IPS-15b (cell line): ENCODE data around the gene PIGR.

ENCODE experiments used
- H3K27me3 ChIP-seq: one replicate; pipeline ENCODE4 v1.6.1; 2013; ENCODE audit warnings: low read length; ENCODE audit not compliant: control insufficient read depth, insufficient read depth
- H3K36me3 ChIP-seq: one replicate; pipeline ENCODE4 v1.6.1; 2013; ENCODE audit warnings: low read length; ENCODE audit not compliant: control insufficient read depth, insufficient read depth
- H3K4me1 ChIP-seq: one replicate; pipeline ENCODE4 v1.6.1; 2013; ENCODE audit warnings: mild to moderate bottlenecking, low read length; ENCODE audit not compliant: control insufficient read depth, insufficient read depth
- H3K4me3 ChIP-seq: one replicate; pipeline ENCODE4 v1.5.1; 2013; ENCODE audit warnings: low read depth, low read length
- H3K9ac ChIP-seq: one replicate; pipeline ENCODE4 v1.6.1; 2013; ENCODE audit warnings: low read depth, mild to moderate bottlenecking, low read length
- H3K9me3 ChIP-seq: one replicate; pipeline ENCODE4 v1.6.1; 2013; ENCODE audit warnings: mild to moderate bottlenecking, low read length; ENCODE audit not compliant: control insufficient read depth, insufficient read depth

The PIGR gene

GRCh38 chr1:206892351-206892984, 53.8 kb downstream of the PIGR start:
- Histone ChIP-seq H3K4me1 (peaks cover 8% of the 10 kb centered on the region), H3K9ac (no peak overlapping the region), H3K36me3 (no peaks in the 10 kb centered on the region), H3K9me3 (no peaks in the 10 kb centered on the region), H3K27me3 (no peaks in the 10 kb centered on the region), H3K4me3 (no peak overlapping the region)

GRCh38 chr1:206891412-206891811, 54.9 kb downstream of the PIGR start:
- H3K27me3 ChIP-seq: no peaks in the 10 kb centered on the region
- no peaks in the 10 kb centered on the region for H3K9me3 ChIP-seq
- H3K36me3 ChIP-seq: no peaks in the 10 kb centered on the region
- no peak overlapping the region for H3K4me3 ChIP-seq
- no peak overlapping the region for H3K9ac ChIP-seq
- peaks cover 8% of the 10 kb centered on the region for H3K4me1 ChIP-seq

GRCh38 chr1:206890125-206891060, 55.9 kb downstream of the PIGR start:
- H3K9me3 ChIP-seq: no peaks in the 10 kb centered on the region
- H3K9ac ChIP-seq: no peak overlapping the region
- H3K27me3 ChIP-seq: no peaks in the 10 kb centered on the region
- no peaks in the 10 kb centered on the region for H3K36me3 ChIP-seq
- H3K4me3 ChIP-seq: no peak overlapping the region
- peaks cover 8% of the 10 kb centered on the region for H3K4me1 ChIP-seq

- H3K4me3 ChIP-seq: no peak overlapping the region
- H3K9ac ChIP-seq: no peak overlapping the region
- H3K4me1 ChIP-seq: peaks cover 8% of the 10 kb centered on the region
- no peaks in the 10 kb centered on the region for H3K9me3 ChIP-seq
- H3K27me3 ChIP-seq: no peaks in the 10 kb centered on the region
- H3K36me3 ChIP-seq: no peaks in the 10 kb centered on the region
These were observed 58.6 kb downstream of the PIGR start for GRCh38 chr1:206887701-206888100.

- H3K4me1 ChIP-seq: peaks cover 8% of the 10 kb centered on the region
- no peaks in the 10 kb centered on the region for H3K27me3 ChIP-seq
- H3K4me3 ChIP-seq: no peak overlapping the region
- H3K9ac ChIP-seq: no peak overlapping the region
- no peaks in the 10 kb centered on the region for H3K36me3 ChIP-seq
- H3K9me3 ChIP-seq: no peaks in the 10 kb centered on the region
These were observed 59.4 kb downstream of the PIGR start for GRCh38 chr1:206886831-206887230.

GRCh38 chr1:206885341-206886060, 60.8 kb downstream of the PIGR start:
- no peaks in the 10 kb centered on the region for H3K27me3 ChIP-seq
- H3K4me1 ChIP-seq: peaks cover 6% of the 10 kb centered on the region
- H3K9me3 ChIP-seq: no peaks in the 10 kb centered on the region
- no peaks in the 10 kb centered on the region for H3K36me3 ChIP-seq
- H3K4me3 ChIP-seq: no peak overlapping the region
- no peak overlapping the region for H3K9ac ChIP-seq

GRCh38 chr1:206883876-206884275, 62.4 kb downstream of the PIGR start:
- H3K36me3 ChIP-seq: no peaks in the 10 kb centered on the region
- no peaks in the 10 kb centered on the region for H3K4me1 ChIP-seq
- H3K27me3 ChIP-seq: no peaks in the 10 kb centered on the region
- no peak overlapping the region for H3K4me3 ChIP-seq
- H3K9ac ChIP-seq: no peak overlapping the region
- H3K9me3 ChIP-seq: no peaks in the 10 kb centered on the region

- H3K9ac ChIP-seq: no peak overlapping the region
- H3K4me3 ChIP-seq: no peak overlapping the region
These were observed 63.1 kb downstream of the PIGR start for GRCh38 chr1:206883160-206883559.

GRCh38 chr1:206882555-206882954, 63.7 kb downstream of the PIGR start:
- Histone ChIP-seq H3K9me3 (no peaks in the 10 kb centered on the region), H3K9ac (no peak overlapping the region), H3K4me3 (no peak overlapping the region), H3K4me1 (no peaks in the 10 kb centered on the region), H3K27me3 (no peaks in the 10 kb centered on the region), H3K36me3 (no peaks in the 10 kb centered on the region)

More at GRCh38 chr1:206883160-206883559, 63.1 kb downstream of the PIGR start:
- H3K4me1 ChIP-seq: no peaks in the 10 kb centered on the region
- no peaks in the 10 kb centered on the region for H3K9me3 ChIP-seq
- no peaks in the 10 kb centered on the region for H3K27me3 ChIP-seq
- no peaks in the 10 kb centered on the region for H3K36me3 ChIP-seq

GRCh38 chr1:206880314-206880713, 66.0 kb downstream of the PIGR start:
- H3K27me3 ChIP-seq: no peaks in the 10 kb centered on the region
- no peak overlapping the region for H3K4me3 ChIP-seq
- H3K9me3 ChIP-seq: no peaks in the 10 kb centered on the region
- no peaks in the 10 kb centered on the region for H3K4me1 ChIP-seq
- no peaks in the 10 kb centered on the region for H3K36me3 ChIP-seq
- H3K9ac ChIP-seq: no peak overlapping the region
